Peyer's patch (tissue), 4 donors: ENCODE results near the gene ADGRG1.

Experiments used
- POLR2A ChIP-seq, 2 donors: fragments of 450-650 bp; IDR thresholded peaks; one replicate each; pipeline ENCODE4 v1.5.1; 2017; ENCODE audit warnings: antibody characterized with exemption in 2 of 2, mild to moderate bottlenecking in 2 of 2, moderate library complexity in 2 of 2
- TF ChIP-seq, protein P1 (sequence below), 6 experiments: fragments of 450-650 bp in 4 of 6; fragments of 200-600 bp in 2 of 6; sonication (generic) in 1 of 6; IDR thresholded peaks; one replicate each; pipeline ENCODE4 v1.5.1; 2017 to 2019; ENCODE audit warnings: antibody characterized with exemption in 6 of 6, mild to moderate bottlenecking in 3 of 6, moderate library complexity in 1 of 6

GRCh38 chr16:57694231-57694724, 65.8 kb downstream of the ADGRG1 start:
- TF ChIP-seq, protein P1, sequence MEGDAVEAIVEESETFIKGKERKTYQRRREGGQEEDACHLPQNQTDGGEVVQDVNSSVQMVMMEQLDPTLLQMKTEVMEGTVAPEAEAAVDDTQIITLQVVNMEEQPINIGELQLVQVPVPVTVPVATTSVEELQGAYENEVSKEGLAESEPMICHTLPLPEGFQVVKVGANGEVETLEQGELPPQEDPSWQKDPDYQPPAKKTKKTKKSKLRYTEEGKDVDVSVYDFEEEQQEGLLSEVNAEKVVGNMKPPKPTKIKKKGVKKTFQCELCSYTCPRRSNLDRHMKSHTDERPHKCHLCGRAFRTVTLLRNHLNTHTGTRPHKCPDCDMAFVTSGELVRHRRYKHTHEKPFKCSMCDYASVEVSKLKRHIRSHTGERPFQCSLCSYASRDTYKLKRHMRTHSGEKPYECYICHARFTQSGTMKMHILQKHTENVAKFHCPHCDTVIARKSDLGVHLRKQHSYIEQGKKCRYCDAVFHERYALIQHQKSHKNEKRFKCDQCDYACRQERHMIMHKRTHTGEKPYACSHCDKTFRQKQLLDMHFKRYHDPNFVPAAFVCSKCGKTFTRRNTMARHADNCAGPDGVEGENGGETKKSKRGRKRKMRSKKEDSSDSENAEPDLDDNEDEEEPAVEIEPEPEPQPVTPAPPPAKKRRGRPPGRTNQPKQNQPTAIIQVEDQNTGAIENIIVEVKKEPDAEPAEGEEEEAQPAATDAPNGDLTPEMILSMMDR (IDR thresholded peaks at IDR 0.05) = no peak
- no peak for TF ChIP-seq POLR2A (IDR thresholded peaks at IDR 0.05)
